IMR-90 (cell line): Measurements from ENCODE around the gene PBX4. TPM values are rescaled to one million over a fixed set of nuclear protein-coding genes. Genes with fewer than 3 reads are reported as not detected.

Source experiments
- ATAC-seq: fragments of 200-7000 bp; cut with Tn5 transposase; 2 replicates; pipeline ENCODE4 v1.9.1; 2020; ENCODE audit warnings: low read depth, mild to moderate bottlenecking, moderate library complexity
- BruUV-seq: library from RNA; stranded (reverse); fragments of 400-500 nt; replicated peaks from 2 replicates; lab custom pipeline; 2021; lab: Mats Ljungman, UMichigan
- CTCF ChIA-PET: fragments of 300-600 bp; formaldehyde crosslinking; extraction: SDS; loops from one replicate; lab custom pipeline; 2021; ENCODE audit warnings: antibody characterized with exemption; lab: Yijun Ruan, JAX
- POLR2A ChIA-PET: fragments of 300-600 bp; sonication (Branson Sonifier 250); formaldehyde crosslinking; loops from one replicate; lab custom pipeline; 2022; ENCODE audit warnings: antibody characterized with exemption; ENCODE audit not compliant: unreplicated experiment; lab: Charles Lee
- DNase-seq: peaks from one replicate; pipeline ENCODE4 v3.0.0; 2013
- H2AFZ ChIP-seq: replicated peaks from 2 replicates; pipeline ENCODE3; 2013; ENCODE audit warnings: low read length, mild to moderate bottlenecking; ENCODE audit not compliant: poor library complexity
- H2AK5ac ChIP-seq: 2 replicates; pipeline ENCODE4 v1.6.1; 2013; ENCODE audit warnings: low read depth, low read length, inconsistent platforms
- H2AK9ac ChIP-seq: replicated peaks from 2 replicates; pipeline ENCODE3; 2013; ENCODE audit warnings: mild to moderate bottlenecking, low read depth, low read length, moderate library complexity; ENCODE audit not compliant: poor library complexity
- H2BK120ac ChIP-seq: 2 replicates; pipeline ENCODE4 v1.6.1; 2013; ENCODE audit warnings: low read depth, low read length, inconsistent platforms
- H2BK15ac ChIP-seq: 3 replicates; pipeline ENCODE4 v1.6.1; 2013; ENCODE audit warnings: low read depth, low read length, inconsistent platforms
- H2BK20ac ChIP-seq: 2 replicates; pipeline ENCODE4 v1.6.1; 2013; ENCODE audit warnings: low read depth, mild to moderate bottlenecking, inconsistent platforms, low read length, moderate library complexity
- H2BK5ac ChIP-seq: 2 replicates; pipeline ENCODE4 v1.6.1; 2013; ENCODE audit warnings: mild to moderate bottlenecking, low read depth, low read length, inconsistent platforms; ENCODE audit not compliant: poor library complexity, severe bottlenecking
- H3K14ac ChIP-seq: replicated peaks from 2 replicates; pipeline ENCODE4 v1.6.1; 2013; ENCODE audit warnings: low read depth, low read length, inconsistent platforms
- H3K18ac ChIP-seq: 2 replicates; pipeline ENCODE4 v1.6.1; 2013; ENCODE audit warnings: low read depth, low read length, control low read depth
- H3K23ac ChIP-seq: 2 replicates; pipeline ENCODE4 v1.6.1; 2013; ENCODE audit warnings: low read depth, low read length, inconsistent platforms
- H3K27ac ChIP-seq: 2 replicates; pipeline ENCODE4 v1.5.1; 2013; ENCODE audit warnings: mild to moderate bottlenecking, control low read depth, low read length; ENCODE audit not compliant: insufficient read depth
- H3K27me3 ChIP-seq: 2 replicates; pipeline ENCODE4 v1.6.1; 2013; ENCODE audit warnings: low read length; ENCODE audit not compliant: control insufficient read depth, insufficient read depth
- H3K36me3 ChIP-seq: 2 replicates; pipeline ENCODE4 v1.6.1; 2013; ENCODE audit warnings: low read length, mixed read lengths; ENCODE audit not compliant: control insufficient read depth, insufficient read depth
- H3K4ac ChIP-seq: 2 replicates; pipeline ENCODE4 v1.6.1; 2013; ENCODE audit warnings: low read depth, low read length, inconsistent platforms
- H3K4me1 ChIP-seq: 2 replicates; pipeline ENCODE4 v1.6.1; 2013; ENCODE audit warnings: low read length, mixed read lengths; ENCODE audit not compliant: control insufficient read depth, insufficient read depth
- H3K4me2 ChIP-seq: 2 replicates; pipeline ENCODE4 v1.6.1; 2013; ENCODE audit warnings: low read depth, mild to moderate bottlenecking, control low read depth, low read length, moderate library complexity
- H3K4me3 ChIP-seq: 2 replicates; pipeline ENCODE4 v1.5.1; 2013; ENCODE audit warnings: low read depth, mild to moderate bottlenecking, control low read depth, low read length, moderate library complexity; ENCODE audit not compliant: insufficient read depth
- H3K56ac ChIP-seq: 2 replicates; pipeline ENCODE4 v1.6.1; 2013; ENCODE audit warnings: low read length, inconsistent platforms; ENCODE audit not compliant: insufficient read depth; ENCODE audit errors: extremely low read depth
- H3K79me1 ChIP-seq, 2 experiments: 2 replicates each; pipeline ENCODE4 v1.6.1; 2013; ENCODE audit warnings: low read length in 2 of 2, inconsistent platforms in 1 of 2, low read depth in 1 of 2
- H3K9ac ChIP-seq: 2 replicates; pipeline ENCODE4 v1.6.1; 2013; ENCODE audit warnings: low read depth, low read length, control low read depth
- H3K9me1 ChIP-seq: 2 replicates; pipeline ENCODE4 v1.6.1; 2013; ENCODE audit warnings: low read length, inconsistent platforms; ENCODE audit not compliant: insufficient read depth
- H3K9me3 ChIP-seq: 2 replicates; pipeline ENCODE4 v1.6.1; 2013; ENCODE audit warnings: low read length; ENCODE audit not compliant: control insufficient read depth, insufficient read depth
- H4K20me1 ChIP-seq: 2 replicates; pipeline ENCODE4 v1.6.1; 2013; ENCODE audit warnings: low read length, inconsistent platforms; ENCODE audit not compliant: insufficient read depth
- H4K5ac ChIP-seq: 2 replicates; pipeline ENCODE4 v1.6.1; 2013; ENCODE audit warnings: mild to moderate bottlenecking, low read depth, low read length, control low read depth
- H4K8ac ChIP-seq, 2 experiments: 2 replicates each; pipeline ENCODE4 v1.6.1; 2013; ENCODE audit warnings: low read depth in 2 of 2, low read length in 2 of 2, control low read depth in 1 of 2, inconsistent platforms in 1 of 2
- H4K91ac ChIP-seq: 2 replicates; pipeline ENCODE4 v1.6.1; 2013; ENCODE audit warnings: low read depth, low read length, inconsistent platforms; ENCODE audit not compliant: insufficient read depth
- BHLHE40 ChIP-seq: fragments of 150-350 bp; IDR thresholded peaks from 2 replicates; pipeline ENCODE4 v1.6.1; 2016; ENCODE audit warnings: mild to moderate bottlenecking, low read depth, low read length
- CHD1 ChIP-seq: IDR thresholded peaks from 2 replicates; pipeline ENCODE4 v1.6.1; 2012; ENCODE audit warnings: low read depth, low read length, improper control_type of control experiment
- CTCF ChIP-seq: conservative IDR thresholded peaks from 2 replicates; pipeline ENCODE4 v1.5.1; 2012; ENCODE audit warnings: mild to moderate bottlenecking, low read depth, low read length, improper control_type of control experiment
- MAFK ChIP-seq: IDR thresholded peaks from 2 replicates; pipeline ENCODE4 v1.6.1; 2012; ENCODE audit warnings: low read depth, low read length, improper control_type of control experiment
- MAZ ChIP-seq: IDR thresholded peaks from 2 replicates; pipeline ENCODE4 v1.6.1; 2012; ENCODE audit warnings: low read depth, mild to moderate bottlenecking, low read length, improper control_type of control experiment, moderate library complexity, borderline replicate concordance
- MXI1 ChIP-seq: IDR thresholded peaks from 2 replicates; pipeline ENCODE4 v1.6.1; 2012; ENCODE audit warnings: low read depth, mild to moderate bottlenecking, low read length, moderate library complexity, borderline replicate concordance
- NFE2L2 ChIP-seq: fragments of 150-350 bp; IDR thresholded peaks from 2 replicates; pipeline ENCODE4 v1.6.1; 2016; ENCODE audit warnings: low read depth, mild to moderate bottlenecking, low read length
- POLR2A ChIP-seq: IDR thresholded peaks from 2 replicates; pipeline ENCODE4 v1.6.1; 2012; ENCODE audit warnings: mild to moderate bottlenecking, low read depth, low read length
- USF2 ChIP-seq: fragments of 150-350 bp; IDR thresholded peaks from 2 replicates; pipeline ENCODE4 v1.6.1; 2017; ENCODE audit warnings: mild to moderate bottlenecking, antibody characterized with exemption, low read length, low read depth
- WGBS, 2 experiments: methylation state at CpG; one replicate each; pipeline versions ENCODE4 v1.1.5 to v1.1.7; 2013; ENCODE audit warnings: missing lambda C conversion rate in 2 of 2; ENCODE audit not compliant: insufficient read length in 1 of 2; ENCODE audit errors: extremely low coverage in 2 of 2; 5-methylcytosine and 5-hydroxymethylcytosine counted together
- dilution Hi-C: fragments of 300-500 bp; cut with HindIII; formaldehyde crosslinking; loops from one replicate; pipeline ENCODE4 v1.14.3; 2018; ENCODE audit warnings: low sequenced_read_pairs; ENCODE audit not compliant: unreplicated experiment
- in situ Hi-C: fragments of 300-500 bp; cut with MboI; formaldehyde crosslinking; loops from 3 replicates; pipeline ENCODE4 v1.14.3; 2019; ENCODE audit warnings: low sequenced_read_pairs, inconsistent platforms, mixed read lengths
- intact Hi-C: fragments of 100-400 bp; cut with micrococcal nuclease; formaldehyde crosslinking; loops from 2 replicates; pipeline ENCODE4 v1.10.0; 2022
- polyA plus RNA-seq, 3 experiments: library from polyadenylated mRNA; depleted of rRNA; stranded (reverse); fragments of >200 nt; gene quantifications; 2 replicates each; pipeline ENCODE4 v1.2.3, GENCODE V29; 2012; ENCODE audit warnings: low replicate concordance in 1 of 3
- total RNA-seq: library from RNA; depleted of rRNA; stranded (reverse); fragments of >200 nt; gene quantifications from 2 replicates; pipeline ENCODE4 v1.2.3, GENCODE V29; 2012

Gene PBX4
- total and polyA plus RNA-seq, 2 of the 4 experiments (the other 2 are of a cell fraction), result 0.90 to 2.9 TPM

GRCh38 chr19:19655641-19656343, 37.3 kb upstream of the PBX4 start:
- Histone ChIP-seq H3K27me3 (no peaks in the 10 kb centered on the region), H3K23ac (no peak overlapping the region), H2BK20ac (no peak overlapping the region), H2AFZ (no peak overlapping the region), H2BK15ac (no peak overlapping the region), H3K27ac (no peak overlapping the region), H2BK120ac (no peak overlapping the region), H3K56ac (no peak overlapping the region), H2BK5ac (no peak overlapping the region), H3K18ac (no peak overlapping the region), H4K20me1 (peaks cover 16% of the 10 kb centered on the region), H4K91ac (no peak overlapping the region), H4K5ac (no peak overlapping the region), H3K4me2 (no peak overlapping the region), H2AK5ac (no peak overlapping the region), H3K36me3 (peaks cover 80% of the 10 kb centered on the region), H3K79me1 (peaks cover 9 to 19% of the 10 kb centered on the region in 2 experiments), H3K4ac (no peak overlapping the region), H2AK9ac (no peak overlapping the region), H3K9me1 (peaks cover 8% of the 10 kb centered on the region), H3K14ac (no peak overlapping the region), H3K9me3 (no peaks in the 10 kb centered on the region), H3K4me3 (no peak overlapping the region), H3K4me1 (no peaks in the 10 kb centered on the region; the same call in 1 of the 2 replicates), H3K9ac (no peak overlapping the region), H4K8ac (no peak overlapping the region)
- dilution Hi-C loops (no loop called here), in situ Hi-C loops (no loop called here), intact Hi-C loops (no loop called here)
- CTCF ChIA-PET, result no interaction called here
- 97% methylated on average over 25 of the region's 27 CpGs; no CpG with 5 or more reads in 1 of the 2 experiments for WGBS, 2 experiments
- BruUV-seq, result no TSS peak
- POLR2A ChIA-PET, result no interaction called here
- no peak for DNase-seq
- TF ChIP-seq USF2, result no peak
- TF ChIP-seq BHLHE40, result no peak
- no peak for TF ChIP-seq MAFK
- no peak for TF ChIP-seq CHD1
- no peak for TF ChIP-seq NFE2L2
- TF ChIP-seq CTCF, result no peak
- TF ChIP-seq POLR2A, result no peak
- TF ChIP-seq MXI1, result no peak
- TF ChIP-seq MAZ, result no peak
- no peak for ATAC-seq
